ENCODE results near the gene DTNB. TPM values are rescaled to one million over a fixed set of nuclear protein-coding genes. Genes with fewer than 3 reads are reported as not detected.

The DTNB gene
- total RNA-seq, 1 experiment from 2014 or later, result 19.6 TPM

DNA sequence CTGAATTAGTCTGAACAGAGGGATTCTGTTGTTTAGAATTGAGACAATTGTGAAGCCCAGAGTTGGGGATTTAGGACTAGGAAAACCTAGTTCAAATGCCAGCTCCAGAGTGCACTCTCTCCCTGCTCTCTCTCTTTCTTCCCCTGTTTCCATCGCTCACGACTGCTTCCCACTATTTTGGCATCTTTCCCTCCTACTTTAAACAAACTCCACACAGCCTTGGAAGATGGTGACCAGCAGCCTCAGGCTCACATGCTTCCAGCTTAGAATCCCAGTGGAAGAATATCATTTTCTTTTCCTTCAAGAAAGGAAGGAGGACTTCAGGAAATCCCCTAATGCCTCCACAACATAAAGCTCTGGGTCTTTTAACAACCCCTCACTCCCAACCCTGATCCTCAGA lies 325.5 kb downstream of the DTNB start:
- intact Hi-C loops (cut with micrococcal nuclease; ENCODE audit: unreplicated experiment), result no loop called here
- no peak overlapping the region for H3K27ac ChIP-seq (ENCODE audit: low read depth, low read length, poor library complexity, severe bottlenecking)
- CTCF ChIA-PET, result interaction anchor here (2.3 kb wide), 1 partner anchor 14 kb away, joined by 11 read pairs; no protein-coding TSS in a partner anchor
- no peaks in the 10 kb centered on the region for H3K36me3 ChIP-seq (ENCODE audit: insufficient read depth, low read length, poor library complexity, severe bottlenecking)
- H3K27me3 ChIP-seq (replicated peaks; ENCODE audit: insufficient read depth, low read depth, low read length, poor library complexity), result no peaks in the 10 kb centered on the region
- H3K4me1 ChIP-seq (ENCODE audit: insufficient read depth, low read length, poor library complexity, severe bottlenecking), result no peaks in the 10 kb centered on the region
- no peak for TF ChIP-seq EZH2 (IDR thresholded peaks at IDR 0.05; ENCODE audit: borderline replicate concordance, low read depth, low read length, poor library complexity, severe bottlenecking)
- no peak for DNase-seq (ENCODE audit: low spot score)
- H3K9me3 ChIP-seq (ENCODE audit: low read depth, low read length, poor library complexity, severe bottlenecking), result no peaks in the 10 kb centered on the region
- no peak overlapping the region for H3K4me3 ChIP-seq (ENCODE audit: low read depth, low read length, poor library complexity, severe bottlenecking)
- no TSS peak for BruUV-seq (replicated peaks)
- POLR2A ChIA-PET (ENCODE audit: low non-redundant PET), result no interaction called here

DNA sequence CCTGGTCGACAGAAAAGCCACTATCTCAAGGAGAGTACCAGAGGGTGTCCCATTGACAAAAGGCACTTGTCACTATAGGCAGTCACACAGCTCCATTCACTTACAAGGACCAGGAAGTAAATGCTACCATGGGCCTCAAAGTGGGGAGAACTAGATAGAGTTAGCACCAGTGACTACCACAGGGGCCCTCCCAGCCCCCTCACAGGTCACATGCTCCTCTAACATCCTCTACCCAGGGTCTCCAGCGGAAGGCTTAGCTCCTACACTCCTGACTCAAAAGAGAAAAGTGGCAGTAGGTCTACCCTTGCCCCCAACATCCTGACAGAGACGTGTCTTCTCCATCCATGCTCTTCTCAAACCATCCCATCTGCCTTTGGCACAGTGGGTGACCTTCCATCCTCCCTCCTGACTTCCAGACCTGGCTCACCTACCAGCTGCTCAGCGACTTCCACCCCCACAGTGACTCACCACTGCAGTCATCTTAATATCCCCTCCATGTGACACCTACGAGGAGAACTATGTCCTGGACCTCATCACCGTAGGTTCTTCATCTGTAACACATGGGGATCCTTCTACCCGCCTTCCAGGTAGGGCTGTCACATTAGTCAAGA lies 326.1 kb downstream of the DTNB start:
- no peaks in the 10 kb centered on the region for H3K36me3 ChIP-seq (ENCODE audit: insufficient read depth, low read length, poor library complexity, severe bottlenecking)
- no peak overlapping the region for H3K27ac ChIP-seq (ENCODE audit: low read depth, low read length, poor library complexity, severe bottlenecking)
- no peak for DNase-seq (ENCODE audit: low spot score)
- intact Hi-C loops (cut with micrococcal nuclease; ENCODE audit: unreplicated experiment), result no loop called here
- ChIA-PET POLR2A (ENCODE audit: low non-redundant PET) (no interaction called here), CTCF (interaction anchor here (2.3 kb wide), 1 partner anchor 15 kb away, joined by 11 read pairs; no protein-coding TSS in a partner anchor)
- no TSS peak for BruUV-seq (replicated peaks)
- H3K27me3 ChIP-seq (replicated peaks; ENCODE audit: insufficient read depth, low read depth, low read length, poor library complexity), result no peaks in the 10 kb centered on the region
- H3K4me3 ChIP-seq (ENCODE audit: low read depth, low read length, poor library complexity, severe bottlenecking), result no peak overlapping the region
- no peaks in the 10 kb centered on the region for H3K4me1 ChIP-seq (ENCODE audit: insufficient read depth, low read length, poor library complexity, severe bottlenecking)
- no peaks in the 10 kb centered on the region for H3K9me3 ChIP-seq (ENCODE audit: low read depth, low read length, poor library complexity, severe bottlenecking)
- TF ChIP-seq EZH2 (IDR thresholded peaks at IDR 0.05; ENCODE audit: borderline replicate concordance, low read depth, low read length, poor library complexity, severe bottlenecking), result no peak
- TF ChIP-seq, protein P1, sequence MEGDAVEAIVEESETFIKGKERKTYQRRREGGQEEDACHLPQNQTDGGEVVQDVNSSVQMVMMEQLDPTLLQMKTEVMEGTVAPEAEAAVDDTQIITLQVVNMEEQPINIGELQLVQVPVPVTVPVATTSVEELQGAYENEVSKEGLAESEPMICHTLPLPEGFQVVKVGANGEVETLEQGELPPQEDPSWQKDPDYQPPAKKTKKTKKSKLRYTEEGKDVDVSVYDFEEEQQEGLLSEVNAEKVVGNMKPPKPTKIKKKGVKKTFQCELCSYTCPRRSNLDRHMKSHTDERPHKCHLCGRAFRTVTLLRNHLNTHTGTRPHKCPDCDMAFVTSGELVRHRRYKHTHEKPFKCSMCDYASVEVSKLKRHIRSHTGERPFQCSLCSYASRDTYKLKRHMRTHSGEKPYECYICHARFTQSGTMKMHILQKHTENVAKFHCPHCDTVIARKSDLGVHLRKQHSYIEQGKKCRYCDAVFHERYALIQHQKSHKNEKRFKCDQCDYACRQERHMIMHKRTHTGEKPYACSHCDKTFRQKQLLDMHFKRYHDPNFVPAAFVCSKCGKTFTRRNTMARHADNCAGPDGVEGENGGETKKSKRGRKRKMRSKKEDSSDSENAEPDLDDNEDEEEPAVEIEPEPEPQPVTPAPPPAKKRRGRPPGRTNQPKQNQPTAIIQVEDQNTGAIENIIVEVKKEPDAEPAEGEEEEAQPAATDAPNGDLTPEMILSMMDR (conservative IDR thresholded peaks at IDR 0.05; ENCODE audit: low read depth, low read length), result no peak

DNA sequence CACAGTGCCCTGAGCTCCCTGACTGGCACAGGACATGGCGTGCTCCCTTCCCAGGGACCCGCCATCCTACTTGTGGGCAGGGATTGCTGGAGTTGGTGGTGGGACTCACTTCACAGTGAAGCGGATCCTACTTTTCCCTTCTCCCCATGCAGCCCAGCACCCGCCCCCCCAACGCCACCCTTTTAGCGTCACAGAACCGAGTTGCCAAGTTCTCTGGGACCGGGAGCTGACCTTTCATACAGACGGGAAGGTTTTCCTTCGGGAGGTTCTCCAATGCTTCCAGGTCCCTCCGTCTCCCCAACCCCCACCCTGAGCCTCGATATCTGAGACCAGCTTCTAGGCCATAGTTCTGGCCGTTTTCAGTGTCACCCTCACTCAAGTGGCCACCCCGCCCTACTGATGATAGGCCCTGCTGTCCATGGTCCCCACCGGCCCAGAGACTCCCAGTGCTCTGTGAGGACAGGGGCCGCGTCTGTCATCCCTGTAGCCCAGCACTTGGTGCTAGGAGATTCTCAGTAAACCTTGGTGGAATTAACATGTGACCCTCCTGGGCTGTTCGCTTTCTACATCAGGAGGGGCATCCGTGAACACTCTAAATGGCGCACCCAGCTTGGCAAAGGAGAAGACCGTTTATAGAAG lies 330.1 kb downstream of the DTNB start:
- POLR2A ChIA-PET (ENCODE audit: low non-redundant PET), result no interaction called here
- intact Hi-C loops (cut with micrococcal nuclease; ENCODE audit: unreplicated experiment), result no loop called here
- no TSS peak for BruUV-seq (replicated peaks)

More for the DNA sequence above, 330.1 kb downstream of the DTNB start:
- no peaks in the 10 kb centered on the region for H3K27me3 ChIP-seq (replicated peaks; ENCODE audit: insufficient read depth, low read depth, low read length, poor library complexity)
- no peak for DNase-seq (ENCODE audit: low spot score)
- no peaks in the 10 kb centered on the region for H3K36me3 ChIP-seq (ENCODE audit: insufficient read depth, low read length, poor library complexity, severe bottlenecking)
- H3K27ac ChIP-seq (ENCODE audit: low read depth, low read length, poor library complexity, severe bottlenecking), result no peak overlapping the region
- no peak for TF ChIP-seq EZH2 (IDR thresholded peaks at IDR 0.05; ENCODE audit: borderline replicate concordance, low read depth, low read length, poor library complexity, severe bottlenecking)
- TF ChIP-seq, protein P1 (conservative IDR thresholded peaks at IDR 0.05; ENCODE audit: low read depth, low read length), result no peak
- no peaks in the 10 kb centered on the region for H3K9me3 ChIP-seq (ENCODE audit: low read depth, low read length, poor library complexity, severe bottlenecking)
- CTCF ChIA-PET, result interaction anchor here (0.6 kb wide), 1 partner anchor 19 kb away, joined by 5 read pairs; no protein-coding TSS in a partner anchor
- H3K4me3 ChIP-seq (ENCODE audit: low read depth, low read length, poor library complexity, severe bottlenecking), result no peak overlapping the region
- peaks cover 8% of the 10 kb centered on the region for H3K4me1 ChIP-seq (ENCODE audit: insufficient read depth, low read length, poor library complexity, severe bottlenecking)

Measured in A673 (cell line).